Muscle of leg (tissue), 11 donors: Measurements from ENCODE around the gene TSPAN4. TPM values are rescaled to one million over a fixed set of nuclear protein-coding genes. Genes with fewer than 3 reads are reported as not detected.
A peak's percentile ranks its signal among the peaks of the same experiment; 100 is the strongest.

Source experiments
- DNase-seq: peaks from one replicate; pipeline ENCODE4 v3.0.0; 2013
- H3K27ac ChIP-seq: one replicate; pipeline ENCODE4 v1.5.1; 2013; ENCODE audit warnings: mild to moderate bottlenecking, low read length, control low read depth
- H3K27me3 ChIP-seq: one replicate; pipeline ENCODE4 v1.6.1; 2013; ENCODE audit warnings: low read length; ENCODE audit not compliant: control insufficient read depth, insufficient read depth
- H3K36me3 ChIP-seq: one replicate; pipeline ENCODE4 v1.6.1; 2013; ENCODE audit warnings: low read length; ENCODE audit not compliant: control insufficient read depth, insufficient read depth
- H3K4me1 ChIP-seq: one replicate; pipeline ENCODE4 v1.6.1; 2013; ENCODE audit warnings: low read length; ENCODE audit not compliant: control insufficient read depth, insufficient read depth
- H3K4me3 ChIP-seq: one replicate; pipeline ENCODE4 v1.5.1; 2013; ENCODE audit warnings: low read length, control low read depth
- H3K9me3 ChIP-seq: replicated peaks from 2 replicates; pipeline ENCODE4 v1.6.1; 2013; ENCODE audit warnings: low read depth, low read length; ENCODE audit not compliant: control insufficient read depth
- WGBS: methylation state at CpG from one replicate; pipeline ENCODE4 v1.1.5; 2013; ENCODE audit warnings: missing lambda C conversion rate; ENCODE audit not compliant: insufficient coverage; 5-methylcytosine and 5-hydroxymethylcytosine counted together
- polyA plus RNA-seq, 8 donors: library from polyadenylated mRNA; unstranded; fragments of 120-200 nt; gene quantifications; one replicate each; pipeline versions ENCODE4 v1.2.1 to v1.2.3, GENCODE V29; 2013; ENCODE audit warnings: inconsistent platforms in 1 of 8, low replicate concordance in 1 of 8; ENCODE audit not compliant: insufficient read length in 8 of 8, insufficient read depth in 1 of 8
- total RNA-seq: library from RNA; stranded (reverse); fragments of 120-200 nt; gene quantifications from one replicate; pipeline ENCODE4 v1.2.4, GENCODE V29; 2013

The TSPAN4 gene
- total and polyA plus RNA-seq, 9 donors: 48.0 to 75.9 (median 63.3) TPM

DNA sequence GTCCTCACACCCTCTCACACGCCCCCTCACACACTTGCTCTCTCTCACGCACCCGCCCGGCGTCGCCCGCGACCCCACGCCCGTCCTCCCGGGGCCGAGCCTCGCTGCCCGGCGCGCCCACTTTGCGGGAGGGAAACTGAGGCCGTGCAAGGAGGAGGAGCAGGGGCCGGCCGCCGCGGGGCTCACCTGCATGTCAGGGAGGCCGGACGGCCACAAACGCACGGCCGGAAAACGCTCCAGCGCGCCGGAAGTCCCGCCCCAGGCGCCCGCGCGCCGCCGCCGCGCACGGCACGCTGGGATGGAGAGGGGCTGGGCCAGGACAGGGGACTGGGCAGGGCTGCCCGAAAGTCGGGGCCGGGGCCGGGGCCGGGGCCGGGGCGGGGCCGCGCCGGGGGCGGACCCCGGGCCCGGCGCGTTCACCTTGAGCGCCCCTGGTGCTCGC lies 68.0 kb downstream of the TSPAN4 start, which contains the start of gene CHID1:
Gene CHID1 (minus strand): TSS at position 222 of the 442 bp plus-strand sequence. CDS start 5,994 bp downstream, outside the sequence.
- H3K27me3 ChIP-seq: no peaks in the 10 kb centered on the region
- peak within 1 kb of the TSS; percentile 73 for H3K4me3 ChIP-seq
- peak; percentile 95 for DNase-seq
- peak within 1 kb of the TSS; percentile 79 for H3K27ac ChIP-seq
- peaks cover 19% of the 10 kb centered on the region for H3K4me1 ChIP-seq
- H3K36me3 ChIP-seq: peaks cover 8% of the 10 kb centered on the region
- no peaks in the 10 kb centered on the region for H3K9me3 ChIP-seq
- under 1% methylated on average over 59 of the region's 59 CpGs for WGBS

DNA sequence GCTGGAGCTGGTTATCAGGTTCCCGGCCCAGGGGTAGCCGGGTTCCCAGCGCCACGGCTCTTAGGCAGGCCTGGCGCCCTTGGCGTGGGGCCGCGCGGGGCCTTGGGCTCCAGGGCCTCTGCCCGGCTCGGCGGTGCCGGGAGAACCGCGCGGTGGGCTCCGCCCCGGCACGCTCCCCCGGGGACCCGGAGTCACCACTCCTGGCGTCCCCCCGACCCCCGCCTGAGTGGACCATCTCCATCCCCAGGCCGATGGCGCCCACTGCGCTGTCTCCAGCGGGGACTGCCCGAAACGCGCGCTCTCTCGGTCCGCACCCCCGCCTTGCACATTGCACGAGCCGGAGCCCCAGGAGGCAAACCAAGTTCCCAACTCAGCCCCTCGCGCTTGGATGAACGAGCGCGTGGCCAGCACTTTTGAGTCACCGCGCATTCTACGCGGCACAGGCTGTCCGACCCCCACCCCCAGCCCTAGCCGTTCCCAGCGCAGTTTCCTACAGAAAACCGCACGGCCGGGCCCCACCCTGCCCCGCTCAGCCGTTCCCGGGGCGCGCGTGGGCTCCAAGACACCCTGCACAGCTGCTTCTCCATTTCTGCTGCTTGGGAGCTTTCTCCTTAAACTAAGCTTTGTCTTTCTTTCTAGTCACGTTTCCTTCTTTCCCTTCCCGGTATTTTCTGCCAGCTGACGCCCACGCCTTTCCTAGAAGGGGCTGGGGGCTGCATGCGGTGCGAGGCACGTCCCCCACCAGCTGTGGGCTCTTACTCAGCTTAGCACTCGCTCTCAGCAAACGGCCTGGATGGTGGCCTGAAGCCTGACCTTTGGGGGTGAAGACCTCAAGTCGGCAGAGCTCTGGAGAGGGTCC lies 68.6 kb downstream of the TSPAN4 start:
- no peaks in the 10 kb centered on the region for H3K27me3 ChIP-seq
- peaks cover 19% of the 10 kb centered on the region for H3K4me1 ChIP-seq
- H3K27ac ChIP-seq: peak overlapping the region; percentile 79
- H3K36me3 ChIP-seq: peaks cover 8% of the 10 kb centered on the region
- H3K4me3 ChIP-seq: peak overlapping the region; percentile 60
- under 1% methylated on average over 64 of the region's 68 CpGs for WGBS
- DNase-seq: peak; percentile 70
- H3K9me3 ChIP-seq: no peaks in the 10 kb centered on the region

GRCh38 chr11:911890-912219 lies 69.2 kb downstream of the TSPAN4 start:
- whole genome bisulfite sequencing: 88% methylated on average over 11 of the region's 11 CpGs
- Histone ChIP-seq H3K9me3 (no peaks in the 10 kb centered on the region), H3K27me3 (no peaks in the 10 kb centered on the region), H3K4me3 (peak overlapping the region; percentile 60), H3K27ac (peak overlapping the region; percentile 79), H3K36me3 (peaks cover 8% of the 10 kb centered on the region), H3K4me1 (peaks cover 19% of the 10 kb centered on the region)
- DNase-seq: no peak

DNA sequence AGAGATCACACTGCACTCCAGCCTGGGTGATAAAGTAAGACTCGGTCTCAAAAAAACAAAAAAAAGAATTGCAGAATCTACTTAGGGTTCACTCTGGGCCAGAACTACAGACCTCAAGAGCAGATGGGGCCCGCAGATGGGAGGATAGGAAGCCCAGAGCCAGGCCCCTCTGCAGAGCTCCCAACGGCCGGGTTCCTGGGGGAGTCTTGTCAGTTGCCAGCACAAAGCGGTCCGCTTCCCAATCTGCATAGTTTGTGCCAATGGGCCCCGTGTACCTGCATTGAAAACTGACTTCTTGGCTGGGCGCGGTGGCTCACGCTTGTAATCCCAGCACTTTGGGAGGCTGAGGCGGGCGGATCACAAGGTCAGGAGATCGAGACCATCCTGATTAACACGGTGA lies 69.6 kb downstream of the TSPAN4 start:
- Histone ChIP-seq H3K36me3 (peaks cover 8% of the 10 kb centered on the region), H3K4me3 (no peak overlapping the region), H3K4me1 (peaks cover 19% of the 10 kb centered on the region), H3K27ac (no peak overlapping the region), H3K27me3 (no peaks in the 10 kb centered on the region), H3K9me3 (no peaks in the 10 kb centered on the region)
- WGBS: 84% methylated on average over 9 of the region's 14 CpGs
- DNase-seq: no peak

- H3K36me3 ChIP-seq: peaks cover 3% of the 10 kb centered on the region
- no peaks in the 10 kb centered on the region for H3K27me3 ChIP-seq
- whole genome bisulfite sequencing: no CpG with 5 or more reads among the region's 4 CpGs
- H3K27ac ChIP-seq: no peak overlapping the region
- H3K4me3 ChIP-seq: no peak overlapping the region
- DNase-seq: no peak
- H3K9me3 ChIP-seq: no peaks in the 10 kb centered on the region
- H3K4me1 ChIP-seq: peaks cover 19% of the 10 kb centered on the region
Observed at GRCh38 chr11:913043-913442, 70.4 kb downstream of the TSPAN4 start.

DNA sequence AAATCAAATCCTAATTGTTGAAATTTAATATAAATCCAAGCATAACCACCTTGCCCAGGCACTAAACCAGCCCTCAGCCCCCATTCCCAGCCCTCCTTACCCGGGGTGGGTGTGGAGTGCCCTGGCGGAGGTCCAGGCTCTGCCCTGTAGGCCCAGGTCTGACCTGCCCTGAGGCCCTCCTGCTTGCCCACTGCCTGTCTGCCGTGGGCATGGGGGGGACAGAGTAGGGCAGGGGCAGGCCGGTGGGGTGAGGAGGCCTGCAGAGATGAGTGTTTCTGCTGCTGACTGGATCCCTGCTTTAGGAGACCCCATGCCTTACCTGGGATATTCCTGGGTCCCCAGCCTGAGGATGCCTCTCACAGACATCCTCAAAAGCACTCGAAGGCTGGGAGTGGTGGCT lies 71.6 kb downstream of the TSPAN4 start:
- no peak overlapping the region for H3K27ac ChIP-seq
- no peaks in the 10 kb centered on the region for H3K9me3 ChIP-seq
- WGBS: 75% methylated on average over 2 of the region's 5 CpGs
- H3K36me3 ChIP-seq: no peaks in the 10 kb centered on the region
- no peak overlapping the region for H3K4me3 ChIP-seq
- no peak for DNase-seq
- H3K4me1 ChIP-seq: peaks cover 20% of the 10 kb centered on the region
- H3K27me3 ChIP-seq: no peaks in the 10 kb centered on the region

DNA sequence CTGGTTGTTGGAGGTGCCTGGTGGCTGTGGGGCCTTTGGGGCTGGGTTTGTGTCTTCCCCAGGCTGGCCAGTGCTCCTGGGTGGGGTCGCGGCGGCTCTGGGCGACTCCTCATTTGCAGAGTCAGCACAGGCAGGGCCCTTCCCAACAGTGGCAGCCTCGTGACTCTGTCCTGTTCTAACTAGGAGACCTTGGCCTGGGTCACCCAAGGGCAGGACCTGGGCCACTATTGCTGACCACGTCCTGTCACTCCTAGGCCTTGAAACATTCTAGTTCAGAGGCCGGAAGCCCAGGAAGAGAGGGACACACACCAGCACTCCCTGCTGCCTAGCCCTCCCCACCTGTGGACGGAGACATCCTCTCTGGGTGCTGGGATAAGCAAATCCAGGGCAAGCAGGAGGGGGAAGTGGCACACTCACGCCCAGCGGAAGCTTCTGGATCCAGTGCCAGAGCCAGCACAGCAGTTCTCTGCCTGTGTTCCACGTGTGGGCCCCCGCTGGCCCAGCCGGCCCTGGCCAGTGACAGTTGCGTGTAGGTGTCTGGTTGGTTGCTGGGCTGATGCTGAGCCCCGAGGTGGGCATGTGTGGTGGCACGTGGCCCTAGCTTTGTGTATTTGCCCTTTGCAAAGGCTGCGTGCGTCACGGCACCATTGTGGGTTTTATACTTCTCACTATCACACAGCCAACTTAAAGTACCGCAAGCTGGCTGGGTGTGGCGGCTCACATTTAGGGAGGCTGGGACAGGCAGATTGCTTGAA lies 72.3 kb downstream of the TSPAN4 start:
- Histone ChIP-seq H3K36me3 (no peaks in the 10 kb centered on the region), H3K4me3 (no peak overlapping the region), H3K4me1 (peaks cover 16% of the 10 kb centered on the region), H3K27ac (peak overlapping the region; percentile 65), H3K9me3 (no peaks in the 10 kb centered on the region), H3K27me3 (no peaks in the 10 kb centered on the region)
- DNase-seq: peak; percentile 82
- 74% methylated on average over 10 of the region's 21 CpGs for WGBS

Other genes starting within 250 kb of the TSPAN4 start
- gene IRF7, start 226.9 kb upstream of the TSPAN4 start, total RNA-seq: 11.3 TPM
- gene IRF7, start 226.9 kb upstream of the TSPAN4 start, polyA plus RNA-seq: 10 to 100 TPM in 3 of 8 donors, 1 to 10 TPM in 5; 7.8 to 14.7 (median 9.6) TPM
- 0.75 TPM for gene CDHR5, start 217.9 kb upstream of the TSPAN4 start, total RNA-seq
- gene CDHR5, start 217.9 kb upstream of the TSPAN4 start, polyA plus RNA-seq: 10 to 100 TPM in 1 of 8 donors, 1 to 10 TPM in 6, under 1 TPM in 1; 0.65 to 33.7 (median 1.4) TPM
- 55.2 TPM for gene SCT, start 215.7 kb upstream of the TSPAN4 start, total RNA-seq
- gene SCT, start 215.7 kb upstream of the TSPAN4 start, polyA plus RNA-seq: 100 to 1,000 TPM in 2 of 8 donors, 10 to 100 TPM in 6; 37.0 to 126 (median 66.4) TPM
- 0.22 TPM for gene DRD4, start 205.6 kb upstream of the TSPAN4 start, total RNA-seq
- gene DRD4, start 205.6 kb upstream of the TSPAN4 start, polyA plus RNA-seq: 1 to 10 TPM in 2 of 8 donors, under 1 TPM in 6; 0.18 to 2.0 (median 0.83) TPM
- 22.7 TPM for gene DEAF1, start 147.6 kb upstream of the TSPAN4 start, total RNA-seq
- 10 to 100 TPM; 29.3 to 38.9 (median 31.7) TPM for gene DEAF1, start 147.6 kb upstream of the TSPAN4 start, polyA plus RNA-seq
- gene TMEM80, start 147.0 kb upstream of the TSPAN4 start, total RNA-seq: 11.8 TPM
- 10 to 100 TPM; 10.1 to 26.0 (median 20.1) TPM for gene TMEM80, start 147.0 kb upstream of the TSPAN4 start, polyA plus RNA-seq
- gene EPS8L2, start 136.6 kb upstream of the TSPAN4 start, total RNA-seq: 1.6 TPM
- 10 to 100 TPM in 1 of 8 donors, 1 to 10 TPM in 7; 1.5 to 14.1 (median 2.2) TPM for gene EPS8L2, start 136.6 kb upstream of the TSPAN4 start, polyA plus RNA-seq
- 62.7 TPM for gene TALDO1, start 95.4 kb upstream of the TSPAN4 start, total RNA-seq
- gene TALDO1, start 95.4 kb upstream of the TSPAN4 start, polyA plus RNA-seq: 10 to 100 TPM; 60.2 to 79.9 (median 71.3) TPM
- 18.1 TPM for gene GATD1, start 65.4 kb upstream of the TSPAN4 start, total RNA-seq
- gene GATD1, start 65.4 kb upstream of the TSPAN4 start, polyA plus RNA-seq: 10 to 100 TPM; 38.9 to 53.2 (median 44.8) TPM
- gene CEND1, start 52.8 kb upstream of the TSPAN4 start, total RNA-seq: 0.04 TPM
- 1 to 10 TPM in 1 of 8 donors, under 1 TPM in 7; 0.36 to 1.5 (median 0.56) TPM for gene CEND1, start 52.8 kb upstream of the TSPAN4 start, polyA plus RNA-seq
- 5.4 TPM for gene SLC25A22, start 44.6 kb upstream of the TSPAN4 start, total RNA-seq
- 10 to 100 TPM; 10.4 to 15.8 (median 14.2) TPM for gene SLC25A22, start 44.6 kb upstream of the TSPAN4 start, polyA plus RNA-seq
- 3.9 TPM for gene PIDD1, start 37.6 kb upstream of the TSPAN4 start, total RNA-seq
- gene PIDD1, start 37.6 kb upstream of the TSPAN4 start, polyA plus RNA-seq: 10 to 100 TPM in 4 of 8 donors, 1 to 10 TPM in 4; 5.5 to 13.7 (median 10.0) TPM
- gene RPLP2, start 32.9 kb upstream of the TSPAN4 start, total RNA-seq: 2,004 TPM
- 1,000 to 10,000 TPM; 1,485 to 2,136 (median 1,739) TPM for gene RPLP2, start 32.9 kb upstream of the TSPAN4 start, polyA plus RNA-seq
- gene PNPLA2, start 23.9 kb upstream of the TSPAN4 start, total RNA-seq: 9.0 TPM
- 10 to 100 TPM; 19.4 to 46.1 (median 28.4) TPM for gene PNPLA2, start 23.9 kb upstream of the TSPAN4 start, polyA plus RNA-seq
- gene CRACR2B, start 14.9 kb upstream of the TSPAN4 start, total RNA-seq: 6.9 TPM
- 10 to 100 TPM in 7 of 8 donors, 1 to 10 TPM in 1; 7.7 to 22.0 (median 13.3) TPM for gene CRACR2B, start 14.9 kb upstream of the TSPAN4 start, polyA plus RNA-seq
- 147 TPM for gene CD151, start 9.9 kb upstream of the TSPAN4 start, total RNA-seq
- gene CD151, start 9.9 kb upstream of the TSPAN4 start, polyA plus RNA-seq: 100 to 1,000 TPM; 133 to 178 (median 151) TPM
- 97.7 TPM for gene POLR2L, start 323 bp upstream of the TSPAN4 start, total RNA-seq
- 100 to 1,000 TPM; 114 to 147 (median 125) TPM for gene POLR2L, start 323 bp upstream of the TSPAN4 start, polyA plus RNA-seq
- gene CHID1, start 68.0 kb downstream of the TSPAN4 start, total RNA-seq: 30.5 TPM
- gene CHID1, start 68.0 kb downstream of the TSPAN4 start, polyA plus RNA-seq: 10 to 100 TPM; 60.4 to 77.4 (median 68.5) TPM
- 18.5 TPM for gene AP2A2, start 83.0 kb downstream of the TSPAN4 start, total RNA-seq
- gene AP2A2, start 83.0 kb downstream of the TSPAN4 start, polyA plus RNA-seq: 10 to 100 TPM; 38.3 to 61.4 (median 48.0) TPM
- not detected for gene MUC6, start 193.9 kb downstream of the TSPAN4 start, total RNA-seq
- under 1 TPM; 0.09 to 0.61 (median 0.28) TPM for gene MUC6, start 193.9 kb downstream of the TSPAN4 start, polyA plus RNA-seq
- gene MUC2, start 232.0 kb downstream of the TSPAN4 start, total RNA-seq: not detected
- gene MUC2, start 232.0 kb downstream of the TSPAN4 start, polyA plus RNA-seq: 1 to 10 TPM in 2 of 8 donors, under 1 TPM in 4, not detected in 2; 0.01 to 2.2 (median 0.04) TPM